Measurements from ENCODE around the gene NAA25. TPM values are rescaled to one million over a fixed set of nuclear protein-coding genes. Genes with fewer than 3 reads are reported as not detected.

The NAA25 gene
- total and polyA plus RNA-seq, 4 donors: 3.1 to 17.7 (median 10.8) TPM

- Histone ChIP-seq H3K9ac (ENCODE audit: low read depth in 1 of 2, low read length in 2 of 2) (no peak overlapping the region), H3K36me3 (ENCODE audit: control insufficient read depth in 4 of 4, insufficient read depth in 3 of 4, low read depth in 1 of 4, low read length in 3 of 4) (peaks cover 8 to 41% (median 28%) of the 10 kb centered on the region in 4 donors), H3K9me3 (ENCODE audit: control insufficient read depth in 4 of 4, low read length in 3 of 4) (no peaks in the 10 kb centered on the region), H3K4me3 (ENCODE audit: low read depth in 1 of 3, low read length in 3 of 3) (no peak overlapping the region), H3K27me3 (ENCODE audit: control insufficient read depth in 4 of 4, insufficient read depth in 4 of 4, low read length in 3 of 4) (no peaks in the 10 kb centered on the region), H3K4me1 (ENCODE audit: control insufficient read depth in 4 of 4, insufficient read depth in 4 of 4, low read length in 3 of 4) (no peaks in the 10 kb centered on the region), H3K27ac (ENCODE audit: low read depth in 1 of 2, low read length in 2 of 2) (no peak overlapping the region)
- no peak for DNase-seq (ENCODE audit: low spot score)
- WGBS: 97% methylated on average over 2 of the region's 2 CpGs
- TF ChIP-seq YY1 (IDR thresholded peaks at IDR 0.05): no peak
Observed at GRCh38 chr12:112087055-112087850, 21.3 kb downstream of the NAA25 start.

DNA sequence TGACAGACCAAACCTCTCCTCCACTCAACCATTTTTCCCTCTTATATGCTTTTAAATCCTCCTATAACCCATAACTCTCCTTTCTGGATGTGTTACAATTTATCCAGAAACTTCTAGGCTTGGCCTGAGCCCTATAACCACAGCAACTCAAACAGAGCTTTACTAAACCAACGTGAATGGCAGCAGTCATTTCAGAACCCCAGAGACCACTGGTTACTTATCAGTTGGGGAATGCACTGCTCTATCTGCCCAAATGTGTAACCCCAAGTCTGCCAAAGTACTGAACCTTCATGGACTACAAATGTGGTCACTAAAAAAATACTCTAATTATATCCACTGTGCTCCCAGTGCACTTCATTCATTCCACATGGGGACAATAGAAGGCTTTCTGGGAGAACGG lies 42.0 kb downstream of the NAA25 start:
- H3K4me1 ChIP-seq (ENCODE audit: control insufficient read depth in 4 of 4, insufficient read depth in 4 of 4, low read length in 3 of 4): no peaks in the 10 kb centered on the region
- no peak overlapping the region for H3K9ac ChIP-seq (ENCODE audit: low read depth in 1 of 2, low read length in 2 of 2)
- no peak for DNase-seq (ENCODE audit: low spot score)
- H3K27me3 ChIP-seq (ENCODE audit: control insufficient read depth in 4 of 4, insufficient read depth in 4 of 4, low read length in 3 of 4): no peaks in the 10 kb centered on the region
- H3K36me3 ChIP-seq (ENCODE audit: control insufficient read depth in 4 of 4, insufficient read depth in 3 of 4, low read depth in 1 of 4, low read length in 3 of 4): peaks cover 21 to 66% (median 51%) of the 10 kb centered on the region in 4 donors
- no peak overlapping the region for H3K27ac ChIP-seq (ENCODE audit: low read depth in 1 of 2, low read length in 2 of 2)
- H3K9me3 ChIP-seq (ENCODE audit: control insufficient read depth in 4 of 4, low read length in 3 of 4): no peaks in the 10 kb centered on the region
- TF ChIP-seq, protein P1, sequence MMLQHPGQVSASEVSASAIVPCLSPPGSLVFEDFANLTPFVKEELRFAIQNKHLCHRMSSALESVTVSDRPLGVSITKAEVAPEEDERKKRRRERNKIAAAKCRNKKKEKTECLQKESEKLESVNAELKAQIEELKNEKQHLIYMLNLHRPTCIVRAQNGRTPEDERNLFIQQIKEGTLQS (IDR thresholded peaks at IDR 0.05): no peak
- no peak for TF ChIP-seq TAF1 (conservative IDR thresholded peaks at IDR 0.05)
- TF ChIP-seq, protein P2, sequence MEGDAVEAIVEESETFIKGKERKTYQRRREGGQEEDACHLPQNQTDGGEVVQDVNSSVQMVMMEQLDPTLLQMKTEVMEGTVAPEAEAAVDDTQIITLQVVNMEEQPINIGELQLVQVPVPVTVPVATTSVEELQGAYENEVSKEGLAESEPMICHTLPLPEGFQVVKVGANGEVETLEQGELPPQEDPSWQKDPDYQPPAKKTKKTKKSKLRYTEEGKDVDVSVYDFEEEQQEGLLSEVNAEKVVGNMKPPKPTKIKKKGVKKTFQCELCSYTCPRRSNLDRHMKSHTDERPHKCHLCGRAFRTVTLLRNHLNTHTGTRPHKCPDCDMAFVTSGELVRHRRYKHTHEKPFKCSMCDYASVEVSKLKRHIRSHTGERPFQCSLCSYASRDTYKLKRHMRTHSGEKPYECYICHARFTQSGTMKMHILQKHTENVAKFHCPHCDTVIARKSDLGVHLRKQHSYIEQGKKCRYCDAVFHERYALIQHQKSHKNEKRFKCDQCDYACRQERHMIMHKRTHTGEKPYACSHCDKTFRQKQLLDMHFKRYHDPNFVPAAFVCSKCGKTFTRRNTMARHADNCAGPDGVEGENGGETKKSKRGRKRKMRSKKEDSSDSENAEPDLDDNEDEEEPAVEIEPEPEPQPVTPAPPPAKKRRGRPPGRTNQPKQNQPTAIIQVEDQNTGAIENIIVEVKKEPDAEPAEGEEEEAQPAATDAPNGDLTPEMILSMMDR (IDR thresholded peaks at IDR 0.05; ENCODE audit: low read depth, low read length, missing input control): no peak
- TF ChIP-seq JUND (IDR thresholded peaks at IDR 0.05): no peak
- no peak for TF ChIP-seq RAD21 (IDR thresholded peaks at IDR 0.05)
- no peak for TF ChIP-seq RXRA (IDR thresholded peaks at IDR 0.05)
- no peak for TF ChIP-seq MAX (IDR thresholded peaks at IDR 0.05)
- TF ChIP-seq GABPA (IDR thresholded peaks at IDR 0.05 in 1 of 2, conservative IDR thresholded peaks at IDR 0.05 in 1 of 2): no peak
- TF ChIP-seq FOXA2 (IDR thresholded peaks at IDR 0.05): no peak
- no peak for TF ChIP-seq YY1 (IDR thresholded peaks at IDR 0.05)
- TF ChIP-seq ZBTB33 (IDR thresholded peaks at IDR 0.05): no peak
- TF ChIP-seq FOXA1 (IDR thresholded peaks at IDR 0.05): no peak
- TF ChIP-seq EGR1 (IDR thresholded peaks at IDR 0.05; ENCODE audit: low read depth in 2 of 2): no peak
- TF ChIP-seq REST (IDR thresholded peaks at IDR 0.05): no peak
- no peak for TF ChIP-seq SP1 (IDR thresholded peaks at IDR 0.05)
- no peak for TF ChIP-seq HNF4A (conservative IDR thresholded peaks at IDR 0.05)
- no peak for TF ChIP-seq HNF4G (IDR thresholded peaks at IDR 0.05)
- no peak for TF ChIP-seq NR2F2 (IDR thresholded peaks at IDR 0.05)
- no peak overlapping the region for H3K4me3 ChIP-seq (ENCODE audit: low read depth in 1 of 3, low read length in 3 of 3)
- 93% methylated on average over 2 of the region's 2 CpGs for WGBS

All from liver (tissue), 9 donors.